H9 (cell line): ENCODE results near the gene PNPLA1. TPM values are rescaled to one million over a fixed set of nuclear protein-coding genes. Genes with fewer than 3 reads are reported as not detected.

Source experiments
- DNase-seq: peaks from one replicate; pipeline ENCODE4 v3.0.0-alpha.2; 2017
- H2AFZ ChIP-seq: one replicate; pipeline ENCODE4 v1.6.1; 2013; ENCODE audit warnings: mild to moderate bottlenecking, low read length, control low read depth, moderate library complexity
- H2AK5ac ChIP-seq: 2 replicates; pipeline ENCODE4 v1.6.1; 2013; ENCODE audit warnings: low read length, control low read depth, mixed read lengths; ENCODE audit not compliant: insufficient read length
- H2BK120ac ChIP-seq: one replicate; pipeline ENCODE4 v1.6.1; 2013; ENCODE audit warnings: low read depth, mild to moderate bottlenecking, low read length, control low read depth, inconsistent platforms; ENCODE audit not compliant: poor library complexity, severe bottlenecking
- H2BK12ac ChIP-seq: 2 replicates; pipeline ENCODE4 v1.6.1; 2013; ENCODE audit warnings: low read length, control low read depth, mixed read lengths, low read depth; ENCODE audit not compliant: insufficient read length
- H2BK15ac ChIP-seq: 2 replicates; pipeline ENCODE4 v1.6.1; 2013; ENCODE audit warnings: low read depth, low read length, control low read depth
- H2BK20ac ChIP-seq: one replicate; pipeline ENCODE4 v1.6.1; 2013; ENCODE audit warnings: low read depth, mild to moderate bottlenecking, low read length, control low read depth, inconsistent platforms; ENCODE audit not compliant: poor library complexity, severe bottlenecking
- H2BK5ac ChIP-seq: 2 replicates; pipeline ENCODE4 v1.6.1; 2013; ENCODE audit warnings: low read length, control low read depth, mixed read lengths; ENCODE audit not compliant: insufficient read length
- H3K14ac ChIP-seq: 2 replicates; pipeline ENCODE4 v1.6.1; 2013; ENCODE audit warnings: low read length, control low read depth; ENCODE audit not compliant: insufficient read depth
- H3K18ac ChIP-seq: 2 replicates; pipeline ENCODE4 v1.6.1; 2013; ENCODE audit warnings: low read depth, mild to moderate bottlenecking, mixed read lengths, low read length, control low read depth; ENCODE audit not compliant: insufficient read length
- H3K23ac ChIP-seq: 2 replicates; pipeline ENCODE4 v1.6.1; 2013; ENCODE audit warnings: low read length, control low read depth, mixed read lengths, low read depth; ENCODE audit not compliant: insufficient read length
- H3K23me2 ChIP-seq: 2 replicates; pipeline ENCODE4 v1.6.1; 2013; ENCODE audit warnings: low read depth, mild to moderate bottlenecking, mixed read lengths, low read length, control low read depth; ENCODE audit not compliant: insufficient read length, poor library complexity, severe bottlenecking
- H3K27ac ChIP-seq: 2 replicates; pipeline ENCODE4 v1.5.1; 2013; ENCODE audit warnings: low read length, control low read depth, mixed read lengths, low read depth; ENCODE audit not compliant: insufficient read length
- H3K27me3 ChIP-seq: 2 replicates; pipeline ENCODE4 v1.6.1; 2013; ENCODE audit warnings: low read length, control low read depth, inconsistent platforms; ENCODE audit not compliant: insufficient read depth
- H3K4ac ChIP-seq: 2 replicates; pipeline ENCODE4 v1.6.1; 2013; ENCODE audit warnings: low read depth, mild to moderate bottlenecking, control low read depth, inconsistent platforms, low read length, moderate library complexity
- H3K4me1 ChIP-seq: 2 replicates; pipeline ENCODE4 v1.6.1; 2013; ENCODE audit warnings: low read length, control low read depth, inconsistent platforms; ENCODE audit not compliant: insufficient read depth
- H3K4me2 ChIP-seq: 2 replicates; pipeline ENCODE4 v1.6.1; 2013; ENCODE audit warnings: low read length, control low read depth, mixed read lengths; ENCODE audit not compliant: insufficient read length, insufficient read depth
- H3K56ac ChIP-seq: 2 replicates; pipeline ENCODE4 v1.6.1; 2013; ENCODE audit warnings: low read depth, mild to moderate bottlenecking, mixed read lengths, low read length, control low read depth; ENCODE audit not compliant: insufficient read length
- H3K79me1 ChIP-seq: 2 replicates; pipeline ENCODE4 v1.6.1; 2013; ENCODE audit warnings: low read depth, mild to moderate bottlenecking, moderate library complexity, low read length, control low read depth, inconsistent platforms; ENCODE audit not compliant: insufficient read depth, poor library complexity, severe bottlenecking
- H3K79me2 ChIP-seq: 2 replicates; pipeline ENCODE4 v1.6.1; 2013; ENCODE audit warnings: low read length, control low read depth, inconsistent platforms; ENCODE audit not compliant: insufficient read depth
- H3K9ac ChIP-seq: 2 replicates; pipeline ENCODE4 v1.6.1; 2013; ENCODE audit warnings: low read length, control low read depth, mixed read lengths; ENCODE audit not compliant: insufficient read length; ENCODE audit errors: extremely low read depth
- H3K9me3 ChIP-seq: one replicate; pipeline ENCODE4 v1.6.1; 2013; ENCODE audit warnings: low read depth, low read length, inconsistent platforms; ENCODE audit not compliant: control insufficient read depth
- H3T11ph ChIP-seq: one replicate; pipeline ENCODE4 v1.6.1; 2013; ENCODE audit warnings: mild to moderate bottlenecking, low read length, control low read depth, inconsistent platforms
- H4K20me1 ChIP-seq: one replicate; pipeline ENCODE4 v1.6.1; 2013; ENCODE audit not compliant: control insufficient read depth, insufficient read length, insufficient read depth
- H4K5ac ChIP-seq: 2 replicates; pipeline ENCODE4 v1.6.1; 2013; ENCODE audit warnings: low read depth, mild to moderate bottlenecking, mixed read lengths, low read length, control low read depth; ENCODE audit not compliant: insufficient read length
- H4K8ac ChIP-seq: replicated peaks from 2 replicates; pipeline ENCODE4 v1.6.1; 2013; ENCODE audit warnings: low read length, control low read depth, mixed read lengths, low read depth; ENCODE audit not compliant: insufficient read length
- H4K91ac ChIP-seq: 2 replicates; pipeline ENCODE4 v1.6.1; 2013; ENCODE audit warnings: low read depth, mild to moderate bottlenecking, moderate library complexity, mixed read lengths, low read length, control low read depth; ENCODE audit not compliant: insufficient read length
- H3K27ac Mint-ChIP-seq, 3 experiments: 2 replicates in 2 of 3; 3 replicates in 1 of 3; pipeline ENCODE4 v1.8.0; 2020 to 2021; ENCODE audit warnings: mixed read lengths in 3 of 3, mild to moderate bottlenecking in 1 of 3, moderate library complexity in 1 of 3
- H3K27me3 Mint-ChIP-seq: 2 replicates; pipeline ENCODE4 v1.8.0; 2021; ENCODE audit warnings: low read depth, mild to moderate bottlenecking, moderate library complexity, mixed read lengths
- H3K36me3 Mint-ChIP-seq, 3 experiments: 2 replicates in 2 of 3; 3 replicates in 1 of 3; pipeline ENCODE4 v1.8.0; 2020 to 2021; ENCODE audit warnings: low read depth in 3 of 3, mixed read lengths in 3 of 3; ENCODE audit not compliant: insufficient read depth in 1 of 3
- H3K4me1 Mint-ChIP-seq, 2 experiments: 2 replicates each; pipeline ENCODE4 v1.8.0; 2020; ENCODE audit warnings: mixed read lengths in 2 of 2
- H3K4me3 Mint-ChIP-seq, 2 experiments: 2 replicates in 1 of 2; 3 replicates in 1 of 2; pipeline ENCODE4 v1.8.0; 2020 to 2021; ENCODE audit warnings: mild to moderate bottlenecking in 2 of 2, mixed read lengths in 2 of 2, moderate library complexity in 1 of 2
- H3K9me3 Mint-ChIP-seq, 2 experiments: 2 replicates in 1 of 2; 3 replicates in 1 of 2; pipeline ENCODE4 v1.8.0; 2020; ENCODE audit warnings: mild to moderate bottlenecking in 2 of 2, mixed read lengths in 2 of 2, moderate library complexity in 1 of 2
- WGBS: extraction: QIAGEN DNeasy Blood & Tissue Kit; methylation state at CpG from one replicate; pipeline ENCODE4 v1.1.7; 2013; ENCODE audit warnings: missing lambda C conversion rate, low lambda C conversion rate, mixed read lengths; ENCODE audit not compliant: insufficient read length; ENCODE audit errors: extremely low coverage; 5-methylcytosine and 5-hydroxymethylcytosine counted together
- total RNA-seq: library from RNA; stranded (reverse); gene quantifications from 2 replicates; pipeline ENCODE4 v1.2.1, GENCODE V29; 2021
- TF ChIP-seq, protein P1 (sequence below): fragments of 200-600 bp; sonication (generic); conservative IDR thresholded peaks from 3 replicates; pipeline ENCODE4 v1.8.0; 2021; ENCODE audit warnings: antibody characterized with exemption, mild to moderate bottlenecking

PNPLA1 gene
- total RNA-seq, 1 experiment from 2014 or later: 0.09 TPM

DNA sequence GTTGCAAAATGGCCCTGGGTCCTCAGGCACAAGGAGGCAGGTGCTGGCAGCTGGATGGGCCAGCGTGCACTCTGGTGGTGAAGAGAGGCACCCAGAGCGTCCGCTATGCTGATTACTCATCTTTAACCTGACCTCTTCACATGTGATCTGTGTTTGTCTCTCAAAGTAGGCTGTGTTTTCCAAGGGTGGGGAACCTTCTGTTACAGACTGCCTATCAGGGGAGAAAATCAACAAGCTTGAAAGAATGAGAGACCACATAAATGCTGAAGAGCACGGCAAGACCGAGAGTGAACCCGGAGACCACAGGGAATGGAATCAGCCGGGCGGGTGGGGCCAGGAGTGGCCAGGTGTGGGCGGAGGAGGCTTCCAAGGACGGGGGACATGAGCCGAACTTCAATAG is 50.6 kb downstream of the PNPLA1 start:
- H2AK5ac ChIP-seq: no peak overlapping the region
- no peak overlapping the region for H3K4ac ChIP-seq
- no peak overlapping the region for H3T11ph ChIP-seq
- no peak for DNase-seq
- H3K4me1 Mint-ChIP-seq: peaks cover 14 to 35% of the 10 kb centered on the region in 2 experiments
- H3K14ac ChIP-seq: no peak overlapping the region
- no peak overlapping the region for H4K8ac ChIP-seq
- no peaks in the 10 kb centered on the region for H4K20me1 ChIP-seq
- H2AFZ ChIP-seq: no peak overlapping the region
- no peak overlapping the region for H3K56ac ChIP-seq
- no peak overlapping the region for H2BK20ac ChIP-seq
- no peak overlapping the region for H3K18ac ChIP-seq
- H3K9ac ChIP-seq: no peak overlapping the region
- H4K5ac ChIP-seq: no peak overlapping the region
- no peaks in the 10 kb centered on the region for H3K79me2 ChIP-seq
- no peak overlapping the region for H4K91ac ChIP-seq
- no peak overlapping the region for H3K27ac Mint-ChIP-seq
- H3K27me3 Mint-ChIP-seq: peaks cover 6% of the 10 kb centered on the region
- H3K9me3 ChIP-seq: no peaks in the 10 kb centered on the region
- no peaks in the 10 kb centered on the region for H3K79me1 ChIP-seq
- TF ChIP-seq, protein P1, sequence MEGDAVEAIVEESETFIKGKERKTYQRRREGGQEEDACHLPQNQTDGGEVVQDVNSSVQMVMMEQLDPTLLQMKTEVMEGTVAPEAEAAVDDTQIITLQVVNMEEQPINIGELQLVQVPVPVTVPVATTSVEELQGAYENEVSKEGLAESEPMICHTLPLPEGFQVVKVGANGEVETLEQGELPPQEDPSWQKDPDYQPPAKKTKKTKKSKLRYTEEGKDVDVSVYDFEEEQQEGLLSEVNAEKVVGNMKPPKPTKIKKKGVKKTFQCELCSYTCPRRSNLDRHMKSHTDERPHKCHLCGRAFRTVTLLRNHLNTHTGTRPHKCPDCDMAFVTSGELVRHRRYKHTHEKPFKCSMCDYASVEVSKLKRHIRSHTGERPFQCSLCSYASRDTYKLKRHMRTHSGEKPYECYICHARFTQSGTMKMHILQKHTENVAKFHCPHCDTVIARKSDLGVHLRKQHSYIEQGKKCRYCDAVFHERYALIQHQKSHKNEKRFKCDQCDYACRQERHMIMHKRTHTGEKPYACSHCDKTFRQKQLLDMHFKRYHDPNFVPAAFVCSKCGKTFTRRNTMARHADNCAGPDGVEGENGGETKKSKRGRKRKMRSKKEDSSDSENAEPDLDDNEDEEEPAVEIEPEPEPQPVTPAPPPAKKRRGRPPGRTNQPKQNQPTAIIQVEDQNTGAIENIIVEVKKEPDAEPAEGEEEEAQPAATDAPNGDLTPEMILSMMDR: no peak
- WGBS: no CpG with 5 or more reads among the region's 11 CpGs
- H2BK120ac ChIP-seq: no peak overlapping the region
- no peak overlapping the region for H3K27ac ChIP-seq
- H2BK12ac ChIP-seq: no peak overlapping the region
- H3K36me3 Mint-ChIP-seq: no peaks in the 10 kb centered on the region
- no peak overlapping the region for H3K4me2 ChIP-seq
- H3K9me3 Mint-ChIP-seq: no peaks in the 10 kb centered on the region; a peak in 1 of 5 replicates
- no peak overlapping the region for H2BK15ac ChIP-seq
- H3K27me3 ChIP-seq: no peaks in the 10 kb centered on the region
- H3K4me1 ChIP-seq: no peaks in the 10 kb centered on the region
- no peak overlapping the region for H3K4me3 Mint-ChIP-seq
- H3K23ac ChIP-seq: no peak overlapping the region
- no peaks in the 10 kb centered on the region for H3K23me2 ChIP-seq
- H2BK5ac ChIP-seq: no peak overlapping the region
